Erythroblast (primary cell): ENCODE results near the gene HAUS7.
A peak's percentile ranks its signal among the peaks of the same experiment; 100 is the strongest.

Experiments
- DNase-seq, 2 experiments: peaks; one replicate each; lab custom pipeline; 2025; lab: John Stamatoyannopoulos, UW
- GATA1 ChIP-seq: IDR thresholded peaks from 2 replicates; pipeline ENCODE4 v1.6.1; 2011; ENCODE audit warnings: low read depth, mild to moderate bottlenecking, control low read depth, low read length, moderate library complexity
- POLR2A ChIP-seq: IDR thresholded peaks from 2 replicates; pipeline ENCODE4 v1.6.1; 2011; ENCODE audit warnings: mild to moderate bottlenecking, low read length

HAUS7 gene

GRCh38 chrX:153470411-153471363 is at the start of gene HAUS7:
Gene HAUS7, minus strand, starts transcription at chrX:153470576. Its CDS starts 19 bp downstream, at chrX:153470557.
- DNase-seq = peak; percentile 95 to 98
- TF ChIP-seq GATA1 = no peak
- TF ChIP-seq POLR2A = peak; percentile 45

DNA sequence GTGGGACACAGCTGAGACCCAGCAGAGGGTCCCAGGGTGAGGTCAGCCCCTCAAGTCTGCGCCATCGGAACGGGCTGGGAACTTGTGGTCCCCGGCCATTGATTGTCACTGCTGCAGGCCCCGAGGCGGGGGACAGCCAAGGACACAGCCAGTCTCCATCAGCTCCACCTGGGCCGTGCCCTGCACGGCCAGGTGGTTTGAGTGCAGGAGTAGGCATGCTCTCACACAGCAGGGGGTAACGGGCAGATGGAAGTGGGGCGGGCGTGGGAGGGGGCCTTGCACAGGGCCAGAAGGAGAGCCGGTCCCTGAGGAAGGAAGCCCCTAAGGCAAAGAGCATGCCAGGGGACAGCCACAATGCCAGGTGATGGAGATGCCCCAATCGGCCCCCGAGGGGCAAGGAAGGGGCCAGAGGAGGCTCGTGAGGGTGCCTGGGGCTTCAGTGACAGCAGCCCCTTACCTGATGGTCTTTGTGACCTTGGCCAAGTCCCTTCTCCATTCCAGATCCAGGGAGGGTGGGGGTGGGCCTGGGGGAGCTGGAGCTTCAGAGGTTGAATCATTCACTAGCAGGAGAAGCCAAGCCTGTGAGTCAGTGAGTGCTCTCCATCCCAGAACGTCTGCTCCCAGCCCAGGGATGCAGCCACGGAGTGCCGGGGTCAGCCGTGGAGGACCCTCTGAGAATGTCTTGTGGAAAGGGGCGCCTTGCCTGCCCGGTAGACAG is 49.4 kb upstream of the HAUS7 start:
- no peak for DNase-seq

GRCh38 chrX:153517946-153518834 is 47.8 kb upstream of the HAUS7 start:
- no peak for DNase-seq
- TF ChIP-seq GATA1 (no peak), POLR2A (no peak)

More for the DNA sequence above, 49.4 kb upstream of the HAUS7 start:
- no peak for TF ChIP-seq POLR2A
- TF ChIP-seq GATA1 = no peak

DNA sequence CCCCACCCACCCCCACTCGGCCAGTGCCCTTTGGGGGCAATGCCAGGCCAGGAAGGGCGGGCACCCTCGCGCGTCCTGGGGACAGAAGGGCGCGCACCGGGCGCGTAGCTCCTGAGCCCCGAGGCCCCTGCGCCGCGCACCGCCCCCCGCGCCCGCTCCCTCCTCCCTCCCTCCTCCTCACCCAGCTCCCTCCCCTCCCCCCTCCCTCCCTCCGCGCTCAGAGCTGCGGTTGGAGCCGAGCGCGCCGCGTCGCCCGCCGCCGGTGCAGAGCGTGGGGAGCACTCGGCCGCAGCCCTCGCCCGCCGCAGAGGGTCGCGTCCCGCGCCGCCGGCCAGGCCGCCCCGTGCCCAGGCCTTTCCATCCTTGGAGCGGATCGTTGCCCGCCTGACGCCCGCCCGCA is 47.0 kb upstream of the HAUS7 start, which contains the start of gene ATP2B3:
Gene ATP2B3 (plus strand): TSS at position 220 of the 400 bp plus-strand sequence. CDS start 18,606 bp downstream, outside the sequence.
- DNase-seq = no peak
- TF ChIP-seq POLR2A (no peak), GATA1 (no peak)

DNA sequence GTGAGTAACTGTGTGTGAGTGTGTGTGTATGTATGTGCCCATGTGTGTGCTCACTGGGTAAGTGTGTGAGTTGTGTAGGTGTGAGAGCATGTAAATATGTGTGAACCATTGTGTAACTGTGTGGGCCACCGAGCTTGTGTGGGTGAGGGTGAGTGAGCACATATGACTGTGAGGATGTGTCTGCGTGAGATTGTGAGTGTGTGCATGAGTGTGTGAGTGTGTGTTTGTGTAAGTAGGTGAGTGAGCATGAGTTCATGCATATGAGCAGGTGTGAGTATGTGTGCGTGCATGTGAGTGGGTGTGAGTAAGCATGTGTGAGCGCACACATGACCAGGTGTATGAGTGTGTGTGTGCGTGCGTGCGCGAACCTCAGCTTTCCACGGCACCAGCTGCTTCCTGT is 45.7 kb upstream of the HAUS7 start:
- DNase-seq = no peak
- TF ChIP-seq GATA1 (no peak), POLR2A (no peak)

DNA sequence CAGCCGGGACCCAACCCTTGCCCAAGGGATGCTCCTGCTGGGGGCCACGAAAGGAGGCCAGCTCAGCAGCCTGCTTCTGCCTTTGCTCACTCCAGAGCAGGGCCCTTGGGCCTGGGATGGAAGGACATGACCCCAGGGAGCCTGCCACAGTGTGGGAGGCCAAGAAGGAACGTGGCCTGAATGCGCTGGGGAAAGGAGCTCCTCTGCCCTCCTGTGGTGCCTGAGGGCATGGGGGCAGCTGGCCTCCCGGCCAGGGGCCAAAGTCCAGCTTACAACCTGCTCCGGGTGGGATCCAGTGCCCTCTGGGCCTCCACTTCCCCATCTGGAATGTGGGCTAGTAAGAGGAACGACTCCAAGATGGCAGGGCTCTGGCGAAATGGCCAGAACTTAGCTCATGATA is 45.1 kb upstream of the HAUS7 start:
- no peak for DNase-seq
- TF ChIP-seq GATA1 (no peak), POLR2A (no peak)

DNA sequence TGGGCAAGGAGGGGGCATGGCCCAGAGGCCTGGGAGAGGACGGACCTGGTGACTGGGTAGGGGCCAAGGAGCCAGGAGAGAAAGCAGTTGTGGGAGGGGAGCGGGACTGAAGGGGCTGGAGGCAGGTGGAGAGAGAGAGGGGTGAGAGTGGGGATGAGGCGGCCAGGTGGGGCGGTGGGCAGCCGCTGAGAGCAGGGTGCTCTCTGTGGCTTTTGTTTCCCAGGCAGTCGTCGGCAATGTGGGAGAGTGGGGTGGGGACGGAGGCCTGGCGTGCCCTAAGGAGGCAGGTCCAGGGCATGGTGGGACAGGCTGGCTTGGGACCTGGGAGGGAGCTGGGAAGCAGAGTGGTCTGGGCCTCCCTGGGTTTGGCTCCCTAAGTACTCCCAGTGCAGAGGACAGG is 43.9 kb upstream of the HAUS7 start:
- no peak for TF ChIP-seq GATA1
- TF ChIP-seq POLR2A = no peak
- no peak for DNase-seq

DNA sequence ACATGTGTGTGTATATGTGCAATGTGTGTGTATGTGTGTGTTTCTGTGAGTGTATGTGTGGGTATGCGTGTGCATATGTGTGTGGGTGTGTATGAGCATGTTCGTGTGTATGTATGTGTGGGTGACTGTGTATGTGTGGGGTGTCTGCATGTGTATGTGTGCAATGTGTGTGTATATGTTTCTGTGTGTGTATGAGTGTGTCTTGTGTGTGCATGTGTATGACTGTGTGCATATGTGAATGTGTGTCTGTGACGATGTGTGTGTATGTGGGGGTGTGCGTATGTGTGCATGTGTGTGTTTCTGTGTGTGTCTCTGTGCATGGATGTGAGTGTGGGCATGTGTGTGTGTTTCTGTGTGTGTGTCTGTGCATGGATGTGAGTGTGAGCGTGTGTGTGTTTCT is 42.9 kb upstream of the HAUS7 start:
- DNase-seq = no peak
- no peak for TF ChIP-seq GATA1
- TF ChIP-seq POLR2A = no peak

DNA sequence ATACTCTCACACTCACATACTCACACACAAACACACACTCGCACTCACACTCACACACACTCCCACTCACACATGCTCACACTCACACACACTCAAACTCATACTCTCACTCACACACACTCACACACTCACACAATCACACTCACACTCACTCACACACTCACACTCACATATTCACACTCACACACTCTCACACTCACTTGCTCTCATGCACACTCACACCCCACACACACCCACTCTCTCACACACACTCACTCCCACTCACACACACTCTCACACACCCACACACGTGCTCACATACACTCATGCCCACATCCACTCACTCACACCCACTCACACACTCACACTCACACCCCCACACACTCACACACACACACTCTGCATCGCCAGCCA is 42.1 kb upstream of the HAUS7 start:
- no peak for TF ChIP-seq POLR2A
- no peak for TF ChIP-seq GATA1
- no peak for DNase-seq

- TF ChIP-seq POLR2A = no peak
- no peak for TF ChIP-seq GATA1
- no peak for DNase-seq
Observed at GRCh38 chrX:153511784-153512500, 41.6 kb upstream of the HAUS7 start.

- TF ChIP-seq POLR2A = no peak
- TF ChIP-seq GATA1 = no peak
- DNase-seq = no peak
Observed at GRCh38 chrX:153510383-153510782, 40.0 kb upstream of the HAUS7 start.

- no peak for DNase-seq
Observed at GRCh38 chrX:153509592-153509991, 39.2 kb upstream of the HAUS7 start.

More at GRCh38 chrX:153509592-153509991, 39.2 kb upstream of the HAUS7 start:
- no peak for TF ChIP-seq GATA1
- TF ChIP-seq POLR2A = no peak
